ENCODE results near the gene CBR4.
"Not testable (repeated sequence)": the region's sequence is repeated elsewhere in the genome, so short reads cannot be mapped to it uniquely, and the experiment has no call there.

CBR4 gene

DNA sequence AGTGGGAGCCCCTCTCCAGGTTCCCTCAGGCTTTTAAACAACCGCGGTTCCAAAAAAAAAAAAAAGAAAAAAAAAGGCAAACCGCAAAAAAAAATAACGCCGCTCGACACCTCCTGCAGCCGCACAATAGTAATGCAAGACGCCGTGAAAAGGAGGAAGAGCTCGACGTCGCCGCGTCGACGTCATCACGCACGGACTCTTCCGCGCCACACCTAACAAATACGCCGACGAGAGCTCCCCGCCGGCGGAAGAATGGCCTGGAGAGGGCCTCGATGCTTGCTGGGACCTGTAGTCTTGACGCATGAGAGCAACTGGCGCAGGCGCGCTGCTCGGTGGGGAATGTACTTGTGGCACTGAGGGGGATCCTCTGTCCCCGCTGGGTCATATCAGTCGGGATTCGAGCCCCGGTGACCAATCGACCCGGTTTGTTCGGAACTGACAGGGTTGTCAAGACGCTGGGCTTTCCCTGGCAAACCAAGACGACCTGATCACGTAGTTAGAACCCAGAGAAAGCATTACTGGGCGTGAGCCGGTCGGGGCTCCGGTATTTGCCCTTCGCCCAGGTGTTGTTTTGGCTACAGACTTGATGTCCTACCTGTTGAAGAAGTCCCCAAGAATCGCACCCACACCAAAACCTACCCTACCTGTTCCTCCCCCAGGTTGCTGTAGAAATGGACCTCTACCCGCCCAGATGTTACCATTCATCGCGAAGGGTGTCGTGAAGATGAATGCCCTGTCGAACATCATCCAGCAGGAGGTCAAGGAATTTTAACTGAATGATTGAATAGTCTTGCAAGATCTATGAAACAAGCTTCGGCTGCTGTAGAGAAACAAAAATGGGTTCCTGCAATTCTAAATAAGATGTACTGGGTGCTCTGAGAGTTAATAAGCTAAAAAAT, at the start of gene CBR4:
CBR4 (minus strand) TSS at position 131 of the 899 bp plus-strand sequence. CDS start 166 bp downstream, outside the sequence.
- DNase-seq: peak; percentile 82 to 96

GRCh38 chr4:169059306-169060211, 49.5 kb upstream of the CBR4 start:
- DNase-seq: no peak

DNA sequence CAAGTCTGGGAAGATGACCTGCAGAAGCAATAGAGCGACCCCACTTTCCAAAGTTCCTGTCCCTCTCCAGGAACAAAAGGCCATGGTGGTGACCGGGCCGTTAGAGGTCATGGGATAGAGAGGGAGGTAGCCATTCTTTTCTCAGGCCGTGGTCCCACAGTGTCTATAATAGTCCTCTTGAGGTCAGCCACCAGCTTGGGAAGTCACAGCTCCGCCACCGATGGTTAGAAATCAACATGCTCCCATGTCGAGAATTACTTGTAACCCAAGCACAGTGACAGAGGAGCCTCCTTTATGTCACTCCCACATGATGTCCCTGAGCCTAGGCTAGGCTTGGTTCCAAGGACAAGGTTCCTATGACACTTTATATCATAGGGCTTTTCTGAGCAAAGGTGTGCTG, 48.3 kb upstream of the CBR4 start:
- no peak for DNase-seq

DNA sequence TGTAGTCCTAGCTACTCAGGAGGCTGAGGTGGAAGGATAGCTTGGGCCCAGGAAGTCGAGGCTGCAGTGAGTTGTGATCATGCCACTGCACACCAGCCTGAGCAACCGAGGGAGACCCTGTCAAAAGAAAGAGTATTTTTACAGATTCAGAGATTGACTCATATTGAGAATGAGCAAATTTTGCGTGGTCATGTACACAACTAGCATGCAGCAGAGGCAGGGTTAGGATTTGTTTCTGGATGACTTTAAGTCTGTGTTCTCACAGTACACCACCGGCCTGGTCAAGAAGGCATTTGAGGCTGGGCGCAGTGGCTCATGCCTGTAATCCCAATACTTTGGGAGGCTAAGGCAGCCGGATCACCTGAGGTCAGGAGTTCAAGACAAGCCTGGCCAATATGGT, 44.8 kb upstream of the CBR4 start:
- no peak for DNase-seq

DNA sequence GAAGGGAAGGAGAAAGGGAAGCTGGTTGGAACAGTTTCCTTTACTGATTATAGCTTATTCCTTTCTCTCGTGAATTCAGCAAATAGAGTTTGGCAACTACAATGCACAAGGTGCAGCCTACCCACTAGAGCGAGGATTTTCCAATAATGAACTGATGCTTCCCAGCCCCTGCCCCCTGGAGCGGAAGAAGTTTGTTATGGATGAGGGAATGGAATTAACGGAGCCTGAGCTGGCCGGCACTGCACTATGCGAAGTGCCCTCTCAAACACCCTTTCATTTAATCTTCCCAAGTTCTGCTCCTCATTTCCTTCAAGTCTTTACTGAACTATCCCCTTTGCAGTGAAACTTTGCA, 42.5 kb upstream of the CBR4 start:
- no peak for DNase-seq

GRCh38 chr4:169051761-169052593, 41.9 kb upstream of the CBR4 start:
- no peak for DNase-seq

- no peak for DNase-seq
These were observed 41.1 kb upstream of the CBR4 start for GRCh38 chr4:169050881-169051760.

GRCh38 chr4:169050284-169050683, 40.2 kb upstream of the CBR4 start:
- no peak for DNase-seq

- no peak for DNase-seq
These were observed 38.9 kb upstream of the CBR4 start for GRCh38 chr4:169048868-169049414.

- no peak for DNase-seq
These were observed 37.9 kb upstream of the CBR4 start for GRCh38 chr4:169047956-169048355.

GRCh38 chr4:169045862-169046584, 36.0 kb upstream of the CBR4 start:
- no peak for DNase-seq

DNA sequence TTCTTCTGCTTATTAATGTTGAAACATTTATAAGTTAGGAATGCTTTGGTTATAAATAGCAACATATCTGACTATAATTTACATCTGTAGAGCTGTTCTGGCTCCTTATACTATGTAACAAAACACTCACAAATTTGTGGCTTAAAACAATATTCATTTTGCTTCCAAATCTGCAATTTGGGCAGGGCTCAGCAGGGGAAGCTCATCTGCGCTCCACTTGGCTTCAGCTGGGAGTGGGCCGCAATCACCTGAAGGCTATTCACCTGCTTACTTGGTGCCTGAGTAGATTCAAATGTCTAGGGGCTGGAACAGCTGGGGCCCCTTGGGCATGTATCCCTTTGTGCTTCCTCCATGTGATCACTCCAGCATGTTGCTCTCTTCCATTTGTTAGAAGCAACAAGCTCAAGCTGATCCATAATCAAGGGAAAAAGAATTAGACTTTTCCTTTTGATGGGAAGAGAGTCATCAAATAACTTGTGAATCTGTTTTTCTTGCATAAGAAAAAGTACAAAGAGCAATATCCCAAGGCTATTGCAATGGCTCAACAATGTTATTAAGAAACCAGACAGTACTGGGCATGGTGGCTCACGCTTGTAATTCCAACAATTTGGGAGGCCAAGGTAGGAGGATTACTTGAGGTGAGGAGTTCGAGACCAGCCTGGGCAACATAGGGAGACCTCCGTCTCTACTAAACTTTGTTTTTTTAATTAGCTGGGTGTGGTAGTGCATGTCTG, 34.8 kb upstream of the CBR4 start:
- no peak for DNase-seq

DNA sequence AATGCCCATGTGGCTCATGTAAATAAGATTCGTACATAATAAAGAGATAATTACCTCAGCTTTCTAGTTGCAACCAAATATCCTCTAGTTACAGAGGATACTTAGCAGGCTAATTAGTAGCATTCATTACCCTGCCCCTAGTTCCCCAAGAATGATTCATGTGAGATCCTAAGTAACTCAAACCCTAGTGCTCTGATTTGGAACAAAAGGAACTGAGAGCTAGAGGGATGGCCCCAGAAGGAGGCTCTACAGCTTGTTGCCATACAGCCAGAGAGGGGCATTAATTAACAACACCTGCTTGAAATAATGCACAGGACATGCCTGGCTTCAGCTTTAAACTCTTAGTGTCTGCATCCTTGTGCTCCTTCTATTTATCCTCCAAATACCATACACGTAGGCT, 32.6 kb upstream of the CBR4 start:
- no peak for DNase-seq

DNA sequence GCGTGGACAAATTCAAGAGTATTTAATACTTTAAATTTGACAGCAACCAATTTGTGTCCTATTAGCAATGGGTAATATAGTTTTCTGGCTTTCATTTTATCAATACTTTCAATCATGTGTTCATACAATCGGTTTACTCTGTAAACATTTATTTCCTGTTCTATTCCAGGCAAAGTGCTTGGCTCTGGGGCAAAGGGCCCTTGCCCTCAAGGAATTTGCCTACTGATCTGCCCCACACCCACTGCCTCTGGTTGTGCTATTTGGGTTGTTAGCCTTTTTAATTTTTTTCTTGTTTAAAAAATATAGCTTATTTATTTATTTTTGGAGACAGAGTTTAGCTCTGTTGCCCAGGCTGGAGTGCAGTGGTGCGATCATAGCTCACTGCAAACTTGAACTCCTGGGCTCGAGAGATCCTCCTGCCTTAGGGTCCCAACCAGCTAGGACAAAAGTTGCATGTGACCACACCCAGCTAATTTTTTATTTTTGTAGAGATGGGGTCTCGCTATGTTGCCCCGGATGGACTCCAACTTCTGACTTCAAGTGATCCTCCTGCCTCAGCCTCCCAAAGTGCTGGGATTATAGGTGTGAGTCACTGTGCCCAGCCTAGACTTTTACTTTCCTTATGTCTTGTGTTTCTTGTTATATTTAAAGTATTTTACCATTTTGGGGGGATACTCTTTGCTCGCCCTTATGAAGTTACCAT, 30.7 kb upstream of the CBR4 start:
- DNase-seq: no peak

DNA sequence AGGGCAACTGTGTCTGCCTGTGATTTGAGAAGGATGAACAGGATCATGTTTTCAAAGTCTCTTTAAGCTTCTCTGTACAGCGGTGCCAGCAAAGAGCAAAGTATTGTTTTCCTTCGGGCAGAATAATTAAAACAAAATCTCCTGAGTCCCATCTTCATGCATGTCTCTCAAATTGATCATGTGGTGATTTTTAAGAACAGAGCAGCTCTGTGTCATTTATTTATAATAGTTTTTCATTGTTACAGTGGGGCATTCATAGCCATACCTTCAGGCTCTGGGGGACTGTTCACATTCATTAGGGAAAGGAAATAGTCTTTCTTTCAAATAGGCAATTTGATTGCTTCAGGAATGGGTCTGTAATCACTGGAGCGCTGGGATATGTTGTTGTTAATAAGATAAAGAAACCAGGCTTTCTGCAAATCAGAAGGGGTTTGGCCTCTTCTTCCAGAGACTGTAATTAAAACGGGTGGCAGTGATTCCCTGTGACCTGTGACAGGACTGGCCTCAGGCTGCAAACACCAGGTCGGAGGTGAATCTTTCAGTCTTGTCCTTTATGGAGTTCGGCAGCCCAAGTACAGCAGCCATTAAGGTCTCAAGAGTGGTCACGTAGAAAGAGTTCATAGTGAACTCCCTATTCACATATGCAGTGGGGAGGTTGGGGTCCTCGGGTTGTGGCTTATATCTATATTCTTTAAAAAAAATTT, 29.3 kb upstream of the CBR4 start:
- no peak for DNase-seq

- DNase-seq: no peak
These were observed 27.5 kb upstream of the CBR4 start for GRCh38 chr4:169037506-169037905.

DNA sequence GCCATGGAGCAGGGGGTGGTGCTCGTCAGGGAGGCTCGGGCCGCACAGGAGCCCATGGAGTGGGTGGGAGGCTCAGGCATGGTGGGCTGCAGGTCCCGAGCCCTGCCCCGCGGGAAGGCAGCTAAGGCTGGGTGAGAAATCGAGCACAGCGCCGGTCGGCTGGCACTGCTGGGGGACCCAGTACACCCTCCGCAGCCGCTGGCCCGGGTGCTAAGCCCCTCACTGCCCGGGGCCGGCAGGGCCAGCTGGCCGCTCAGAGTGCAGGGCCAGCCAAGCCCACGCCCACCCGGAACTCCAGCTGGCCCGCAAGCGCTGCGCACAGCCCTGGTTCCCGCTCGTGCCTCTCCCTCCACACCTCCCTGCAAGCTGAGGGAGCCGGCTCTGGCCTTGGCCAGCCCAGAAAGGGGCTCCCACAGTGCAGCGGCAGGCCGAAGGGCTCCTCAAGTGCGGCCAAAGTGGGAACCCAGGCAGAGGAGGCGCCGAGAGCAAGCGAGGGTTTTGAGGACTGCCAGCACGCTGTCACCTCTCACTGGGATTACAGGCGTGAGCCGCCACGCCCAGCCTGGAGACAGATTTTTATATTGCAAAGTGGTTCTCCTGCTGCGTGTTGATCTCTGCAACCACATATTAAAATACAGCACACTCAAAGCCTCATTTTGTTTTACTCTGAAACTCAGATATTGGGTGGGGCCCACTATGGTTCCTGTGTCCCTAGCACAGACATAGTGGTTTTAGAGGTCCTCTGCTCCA, 26.0 kb upstream of the CBR4 start:
- not testable (repeated sequence) for DNase-seq

GRCh38 chr4:169033660-169034059, 23.6 kb upstream of the CBR4 start:
- DNase-seq: no peak
